Measurements from ENCODE around the gene SERP2.

The SERP2 gene

DNA sequence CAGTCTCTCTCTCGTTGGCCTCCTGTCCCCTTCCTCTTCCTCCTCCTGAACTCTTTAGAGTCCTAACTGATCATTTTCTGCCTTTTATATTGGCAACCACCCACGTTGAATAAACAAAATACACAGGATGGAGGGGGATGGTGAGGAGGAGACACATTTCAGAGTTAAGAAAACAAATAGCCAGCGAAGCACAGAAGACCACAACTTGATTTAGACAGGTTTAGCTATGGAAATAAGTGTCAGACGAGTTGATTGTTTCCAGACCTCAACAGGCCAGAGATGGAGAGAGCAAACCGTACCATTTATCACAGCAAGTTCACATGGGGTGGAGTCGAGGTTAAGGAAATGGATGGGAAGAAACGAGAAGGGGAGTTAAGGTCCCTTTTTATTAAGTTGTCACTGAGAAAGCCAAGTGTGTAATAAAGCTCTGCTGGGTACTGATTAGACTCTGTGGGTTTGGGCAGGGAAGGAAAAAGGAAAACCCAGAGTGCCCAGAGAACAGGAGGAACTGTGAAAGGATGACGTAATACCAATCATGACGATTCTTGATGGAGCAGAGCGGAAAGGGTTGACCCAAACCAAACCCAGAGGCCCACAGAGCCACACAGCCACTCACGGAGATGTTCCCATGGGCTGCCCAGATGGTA lies 11.1 kb upstream of the SERP2 start:
- no peak for FAIRE-seq

GRCh38 chr13:44363631-44364344 lies 9.8 kb upstream of the SERP2 start:
- FAIRE-seq: no peak

- FAIRE-seq: no peak
These were observed 9.2 kb upstream of the SERP2 start for GRCh38 chr13:44364345-44365000.

- FAIRE-seq: no peak
These were observed 8.6 kb upstream of the SERP2 start for GRCh38 chr13:44365008-44365407.

DNA sequence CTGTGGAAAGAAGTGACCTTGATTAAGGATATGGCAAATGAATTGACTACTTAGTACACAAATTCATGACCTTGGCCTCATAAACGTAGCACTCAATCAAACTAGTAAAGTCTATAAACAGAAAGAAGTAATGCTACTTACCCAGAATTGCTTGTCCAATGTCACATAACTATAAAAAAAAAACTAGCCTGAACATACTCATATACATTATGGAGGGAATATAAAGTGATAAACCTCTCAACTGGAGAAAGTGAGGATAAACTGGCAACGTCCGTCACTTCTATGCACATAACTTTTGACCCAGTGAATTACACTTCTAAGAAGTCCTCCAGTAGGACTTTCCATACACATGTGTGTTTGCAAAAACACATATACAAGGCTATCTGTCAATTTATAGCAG lies 7.7 kb upstream of the SERP2 start:
- no peak for FAIRE-seq

- FAIRE-seq: no peak
These were observed 5.5 kb upstream of the SERP2 start for GRCh38 chr13:44368062-44368591.

GRCh38 chr13:44368599-44369368 lies 4.8 kb upstream of the SERP2 start:
- no peak for FAIRE-seq

- no peak for FAIRE-seq
These were observed 2.2 kb upstream of the SERP2 start for GRCh38 chr13:44371421-44371820.

DNA sequence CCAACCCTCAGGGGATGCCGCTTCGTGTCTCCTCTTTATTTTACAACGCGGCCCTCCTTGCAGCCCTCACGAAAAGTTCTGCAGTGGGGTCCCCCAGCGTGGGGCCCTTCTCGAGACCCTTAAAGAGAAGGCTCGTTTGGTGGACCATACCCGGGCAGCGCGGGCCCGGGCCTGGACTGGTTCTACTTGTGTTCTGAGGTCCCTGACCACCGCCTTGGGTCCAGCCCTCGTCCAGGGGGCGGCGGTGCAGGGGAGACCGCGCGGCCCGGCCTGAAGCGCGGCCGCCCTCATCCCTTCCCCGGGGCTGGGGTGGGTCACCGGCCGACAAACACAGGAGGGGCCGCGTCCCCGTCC lies 400 bp upstream of the SERP2 start:
- no peak for FAIRE-seq

GRCh38 chr13:44374348-44374712 lies 706 bp downstream of the SERP2 start:
- FAIRE-seq: no peak

DNA sequence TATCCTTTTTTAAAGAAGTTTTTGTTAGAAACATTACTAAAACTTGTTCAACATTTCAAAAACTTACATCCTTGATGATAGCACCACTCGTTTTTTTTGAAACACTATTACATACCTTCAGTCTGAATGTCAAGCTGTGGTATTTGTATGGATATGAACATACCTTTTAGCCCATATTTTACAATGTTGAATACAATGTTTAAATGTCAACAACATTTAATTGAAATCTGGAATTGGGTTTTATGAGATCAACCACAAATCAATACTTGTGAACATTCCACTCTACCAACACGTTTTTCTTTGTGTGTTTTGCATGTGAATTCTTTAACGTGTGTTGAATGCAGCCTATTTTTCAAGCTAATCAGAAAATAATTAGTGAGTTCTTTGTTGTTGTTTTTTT lies 4.7 kb downstream of the SERP2 start:
- no peak for FAIRE-seq

DNA sequence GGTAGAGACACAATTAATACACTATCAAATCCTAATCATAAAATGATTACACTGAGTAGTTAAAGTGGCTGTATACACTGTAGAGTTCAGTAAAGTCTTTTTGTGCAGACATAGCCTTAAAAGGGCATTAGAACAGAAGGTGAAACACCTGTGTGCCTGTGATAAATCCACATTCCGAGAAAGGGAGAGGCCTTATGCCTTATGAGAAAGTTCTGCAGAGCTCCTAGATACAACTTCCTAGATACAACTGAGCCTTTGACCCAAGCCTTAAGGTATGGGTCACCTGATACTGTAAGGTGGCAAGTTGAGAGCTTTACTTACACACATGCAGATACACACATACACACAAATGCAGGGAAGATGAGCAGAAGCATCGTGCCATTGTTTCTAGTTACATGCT lies 6.3 kb downstream of the SERP2 start:
- no peak for FAIRE-seq

GRCh38 chr13:44380404-44381165 lies 7.0 kb downstream of the SERP2 start:
- no peak for FAIRE-seq

- no peak for FAIRE-seq
These were observed 9.1 kb downstream of the SERP2 start for GRCh38 chr13:44382635-44383145.

- FAIRE-seq: no peak
These were observed 10.3 kb downstream of the SERP2 start for GRCh38 chr13:44383945-44384344.

DNA sequence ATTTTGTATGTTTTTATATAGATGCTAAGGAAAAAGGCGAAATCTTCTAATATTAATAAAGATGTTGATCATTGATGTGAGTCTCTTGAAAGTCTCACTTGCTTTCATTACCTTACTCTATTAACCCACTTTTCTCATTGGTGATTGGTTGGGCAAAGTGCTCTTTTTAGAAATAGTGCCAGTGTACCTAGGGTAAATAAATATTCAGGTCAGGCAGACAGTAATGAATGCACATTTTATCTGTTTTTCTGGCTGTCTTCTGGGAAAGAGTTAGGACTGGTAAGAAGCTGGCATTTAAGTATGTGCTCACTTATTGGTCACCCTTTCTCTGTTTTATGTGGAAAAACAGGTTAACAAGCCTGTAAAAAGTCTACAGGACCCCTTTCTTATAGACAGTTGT lies 11.2 kb downstream of the SERP2 start:
- no peak for FAIRE-seq

DNA sequence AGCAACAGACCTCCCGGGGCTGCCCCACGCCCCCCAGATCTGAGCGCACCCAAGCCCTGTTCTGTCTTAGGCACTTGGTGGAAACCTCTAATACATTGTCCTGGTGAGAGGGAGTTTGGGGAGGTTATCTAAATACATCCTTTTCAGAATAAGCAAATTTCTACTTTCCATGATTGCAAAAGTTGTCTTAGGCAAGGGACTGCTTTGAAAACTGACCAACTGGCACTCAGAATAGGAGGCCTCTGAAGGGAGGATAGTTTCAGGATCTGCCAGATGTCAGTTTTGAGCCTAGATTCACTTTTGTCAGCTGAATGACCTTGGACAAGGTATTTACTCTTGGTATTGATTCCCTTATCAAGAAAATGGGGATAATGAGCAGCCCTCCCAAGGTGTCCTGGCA lies 11.8 kb downstream of the SERP2 start:
- FAIRE-seq: no peak

GRCh38 chr13:44385847-44386246 lies 12.2 kb downstream of the SERP2 start:
- no peak for FAIRE-seq

GRCh38 chr13:44386913-44387556 lies 13.4 kb downstream of the SERP2 start:
- FAIRE-seq: no peak

- FAIRE-seq: no peak
These were observed 14.9 kb downstream of the SERP2 start for GRCh38 chr13:44388427-44389059.

- no peak for FAIRE-seq
These were observed 15.5 kb downstream of the SERP2 start for GRCh38 chr13:44389060-44389666.

Measured in G401.6 (cell line).